ENCODE data around the gene EPB41L5. TPM values are rescaled to one million over a fixed set of nuclear protein-coding genes. Genes with fewer than 3 reads are reported as not detected.

EPB41L5 gene
- total and polyA plus RNA-seq, 12 donors: 2.6 to 25.8 (median 13.9) TPM

DNA sequence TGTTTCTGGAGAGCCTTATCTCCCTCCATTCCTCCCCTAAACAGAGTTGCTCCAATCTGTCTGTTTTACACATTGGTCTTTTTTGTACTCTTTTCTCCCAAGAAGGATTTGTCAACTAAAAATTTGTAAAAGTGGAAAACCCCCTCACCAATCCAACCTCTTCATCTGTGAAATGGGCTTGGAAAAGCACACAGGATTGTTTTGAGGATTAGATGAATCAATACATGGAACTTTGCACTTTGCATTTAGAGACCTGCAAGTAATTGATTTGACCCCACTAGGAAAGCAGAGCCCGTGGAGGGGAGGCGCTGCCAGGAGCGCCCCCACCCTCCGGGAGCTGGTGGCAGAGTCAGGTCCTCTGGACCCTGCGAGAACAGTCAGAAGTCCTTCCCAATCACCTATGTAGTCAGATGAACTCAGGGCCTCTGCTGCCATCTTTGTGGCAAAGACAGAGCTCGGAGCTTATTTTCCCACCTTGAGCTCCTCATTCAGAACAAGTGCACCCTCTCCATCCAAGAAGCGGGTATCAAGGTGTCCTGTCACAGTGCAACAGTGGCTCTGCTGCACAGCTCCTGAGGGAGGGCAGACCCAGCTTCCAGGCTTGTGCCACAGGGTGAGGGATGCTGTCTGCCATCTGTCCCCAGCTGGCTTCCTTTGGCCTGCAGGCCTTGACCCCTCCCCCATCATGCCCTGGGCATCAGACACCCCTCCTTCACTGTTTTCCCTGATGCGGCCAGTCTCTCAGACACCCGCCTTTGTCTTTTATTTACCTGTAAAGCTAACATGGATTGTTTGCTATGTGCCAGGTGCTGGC lies 212.1 kb downstream of the EPB41L5 start:
- Histone ChIP-seq H3K4me3 (no peak overlapping the region), H3K4me1 (replicated peaks in 1 of 2) (peaks cover 0 to 30% of the 10 kb centered on the region in 2 donors), H3K9me3 (replicated peaks in 1 of 3) (no peaks in the 10 kb centered on the region), H3K27ac (no peak overlapping the region), H3K36me3 (replicated peaks in 1 of 2) (no peaks in the 10 kb centered on the region), H3K27me3 (no peaks in the 10 kb centered on the region)
- TF ChIP-seq, protein P1, sequence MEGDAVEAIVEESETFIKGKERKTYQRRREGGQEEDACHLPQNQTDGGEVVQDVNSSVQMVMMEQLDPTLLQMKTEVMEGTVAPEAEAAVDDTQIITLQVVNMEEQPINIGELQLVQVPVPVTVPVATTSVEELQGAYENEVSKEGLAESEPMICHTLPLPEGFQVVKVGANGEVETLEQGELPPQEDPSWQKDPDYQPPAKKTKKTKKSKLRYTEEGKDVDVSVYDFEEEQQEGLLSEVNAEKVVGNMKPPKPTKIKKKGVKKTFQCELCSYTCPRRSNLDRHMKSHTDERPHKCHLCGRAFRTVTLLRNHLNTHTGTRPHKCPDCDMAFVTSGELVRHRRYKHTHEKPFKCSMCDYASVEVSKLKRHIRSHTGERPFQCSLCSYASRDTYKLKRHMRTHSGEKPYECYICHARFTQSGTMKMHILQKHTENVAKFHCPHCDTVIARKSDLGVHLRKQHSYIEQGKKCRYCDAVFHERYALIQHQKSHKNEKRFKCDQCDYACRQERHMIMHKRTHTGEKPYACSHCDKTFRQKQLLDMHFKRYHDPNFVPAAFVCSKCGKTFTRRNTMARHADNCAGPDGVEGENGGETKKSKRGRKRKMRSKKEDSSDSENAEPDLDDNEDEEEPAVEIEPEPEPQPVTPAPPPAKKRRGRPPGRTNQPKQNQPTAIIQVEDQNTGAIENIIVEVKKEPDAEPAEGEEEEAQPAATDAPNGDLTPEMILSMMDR (IDR thresholded peaks at IDR 0.05): no peak
- TF ChIP-seq POLR2A (IDR thresholded peaks at IDR 0.05): no peak
- 91 to 96% (median 94%) methylated on average over 8 to 9 of the region's 9 CpGs for WGBS, 4 donors
- intact Hi-C loops (cut with DNase I): no loop called here
- no peak for DNase-seq

DNA sequence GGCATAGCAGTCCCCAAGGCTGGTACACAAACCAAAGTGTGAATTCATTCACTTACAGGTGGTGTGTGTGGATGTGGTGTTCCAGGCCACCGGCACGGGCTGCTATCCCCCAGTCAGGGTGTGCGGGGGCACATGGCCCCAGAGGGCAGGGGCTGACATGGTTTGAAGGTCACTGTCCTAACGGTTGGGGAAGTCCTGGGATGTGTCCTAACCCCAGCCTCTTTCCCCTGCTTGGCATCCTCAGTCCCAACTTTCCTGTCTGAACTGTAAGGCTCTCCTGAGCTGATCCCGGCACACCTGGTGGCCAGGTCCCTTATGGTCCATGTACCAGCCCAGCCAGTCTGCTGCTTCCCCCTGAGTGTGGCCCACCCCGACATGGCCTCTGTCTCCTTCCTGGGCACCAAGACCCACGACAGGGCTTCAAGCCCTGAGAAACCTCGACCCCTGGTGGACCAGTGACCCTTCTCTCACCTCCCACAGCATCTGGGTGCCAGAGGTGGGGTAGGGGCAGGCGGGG lies 212.7 kb downstream of the EPB41L5 start:
- H3K36me3 ChIP-seq (replicated peaks in 1 of 2): no peaks in the 10 kb centered on the region
- no peaks in the 10 kb centered on the region for H3K27me3 ChIP-seq
- TF ChIP-seq, protein P1 (IDR thresholded peaks at IDR 0.05): no peak
- intact Hi-C loops (cut with DNase I): no loop called here
- H3K4me1 ChIP-seq (replicated peaks in 1 of 2): peaks cover 0 to 30% of the 10 kb centered on the region in 2 donors
- no peak overlapping the region for H3K4me3 ChIP-seq
- DNase-seq: no peak
- WGBS, 4 donors: 91 to 97% (median 92%) methylated on average over 6 to 9 of the region's 9 CpGs
- no peak overlapping the region for H3K27ac ChIP-seq
- H3K9me3 ChIP-seq (replicated peaks in 1 of 3): no peaks in the 10 kb centered on the region

DNA sequence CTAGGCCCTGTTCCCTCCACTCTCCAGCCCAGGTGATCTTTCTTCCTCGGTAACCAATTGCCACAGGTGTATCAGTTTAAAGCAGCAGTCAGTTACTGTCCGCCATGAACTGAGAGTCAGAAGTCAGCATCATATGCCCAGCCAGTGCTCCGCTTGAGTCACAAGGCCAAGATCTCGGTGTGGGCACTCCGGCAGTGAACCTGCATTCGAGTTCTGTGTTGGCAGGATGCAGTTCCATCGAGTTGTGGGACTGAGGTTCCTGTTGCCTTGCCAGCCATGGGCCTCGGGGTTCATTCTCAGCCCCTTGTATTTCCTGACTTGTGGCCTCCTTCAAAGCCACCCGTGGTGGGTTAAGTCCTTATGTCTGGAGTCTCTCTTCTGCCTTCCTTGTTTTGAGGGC lies 213.4 kb downstream of the EPB41L5 start:
- intact Hi-C loops (cut with DNase I): no loop called here
- no peaks in the 10 kb centered on the region for H3K36me3 ChIP-seq (replicated peaks in 1 of 2)
- WGBS, 4 donors: 84 to 95% (median 87%) methylated on average over 9 of the region's 9 CpGs
- TF ChIP-seq, protein P1 (IDR thresholded peaks at IDR 0.05): no peak
- TF ChIP-seq POLR2A (IDR thresholded peaks at IDR 0.05): no peak
- H3K9me3 ChIP-seq (replicated peaks in 1 of 3): no peaks in the 10 kb centered on the region
- no peak for DNase-seq
- H3K27ac ChIP-seq: no peak overlapping the region
- H3K4me3 ChIP-seq: no peak overlapping the region
- H3K27me3 ChIP-seq: no peaks in the 10 kb centered on the region
- peaks cover 0 to 27% of the 10 kb centered on the region in 2 donors for H3K4me1 ChIP-seq (replicated peaks in 1 of 2)

DNA sequence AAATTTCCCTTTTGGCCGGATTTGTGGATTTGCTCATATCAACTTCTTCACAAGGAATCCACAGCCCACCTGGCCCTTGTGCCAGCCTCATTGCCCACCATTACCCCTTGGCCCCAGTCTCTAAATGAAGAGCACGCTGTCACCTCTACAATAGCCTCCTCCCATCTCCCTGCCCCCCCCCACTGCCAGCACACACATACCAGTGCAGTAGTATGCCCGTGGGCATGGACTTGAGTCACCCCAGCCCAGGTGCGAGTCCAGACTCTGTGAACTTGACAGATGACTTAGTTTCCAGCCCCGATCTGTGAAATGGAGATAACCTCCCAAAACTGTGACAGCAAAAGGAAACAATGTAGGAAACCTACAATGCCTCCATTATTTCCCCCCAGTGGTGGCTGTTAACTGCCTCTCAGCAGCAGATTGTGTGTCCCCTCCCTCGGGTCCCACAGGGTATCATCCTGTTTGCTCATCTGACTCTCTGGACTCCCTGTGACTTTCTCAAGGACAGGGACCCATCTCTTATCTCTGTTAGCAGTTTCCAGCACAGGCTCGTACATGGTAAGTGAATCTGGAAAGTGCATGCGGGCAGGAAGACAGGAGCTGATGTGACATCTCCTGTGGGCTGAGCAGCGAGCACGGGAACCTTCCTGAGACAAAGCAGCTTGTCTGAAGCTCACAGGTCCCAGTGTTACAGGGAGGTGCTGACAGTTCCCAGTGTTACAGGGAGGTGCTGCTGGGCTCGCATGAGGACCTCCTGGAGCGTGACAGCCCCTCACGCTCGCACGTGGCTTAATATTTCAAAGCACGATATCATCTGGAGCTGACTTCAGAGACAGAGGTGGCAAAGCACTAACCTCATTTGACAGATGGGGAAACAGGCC lies 214.5 kb downstream of the EPB41L5 start:
- no peak overlapping the region for H3K4me3 ChIP-seq
- no peaks in the 10 kb centered on the region for H3K36me3 ChIP-seq (replicated peaks in 1 of 2)
- peaks cover 5 to 24% of the 10 kb centered on the region in 2 donors for H3K4me1 ChIP-seq (replicated peaks in 1 of 2)
- H3K27ac ChIP-seq: peak overlapping the region in 2 of 5 donors; percentile 23 to 76
- H3K9me3 ChIP-seq (replicated peaks in 1 of 3): no peaks in the 10 kb centered on the region
- peak in 6 of 7 donors; percentile 55 to 77 (median 72) for DNase-seq
- TF ChIP-seq POLR2A (IDR thresholded peaks at IDR 0.05): peak in 1 of 2 donors; percentile 6
- TF ChIP-seq, protein P1 (IDR thresholded peaks at IDR 0.05): no peak
- WGBS, 4 donors: 34 to 58% (median 46%) methylated on average over 8 to 16 of the region's 16 CpGs
- intact Hi-C loops (cut with DNase I): no loop called here
- H3K27me3 ChIP-seq: no peaks in the 10 kb centered on the region

Measured in adrenal gland (tissue), 12 donors.